ENCODE results near the gene AOAH. TPM values are rescaled to one million over a fixed set of nuclear protein-coding genes. Genes with fewer than 3 reads are reported as not detected.

AOAH gene
- total and polyA plus RNA-seq, 2 donors (not counting 3 experiments of a cell fraction or from before 2014, with no cell fraction given), result not detected

- Histone ChIP-seq H3K9me1 (replicated peaks; ENCODE audit: control insufficient read depth, extremely low read depth, insufficient read depth, low read length) (no peaks in the 10 kb centered on the region), H3K27me3 (ENCODE audit: control insufficient read depth in 2 of 2, insufficient read depth in 2 of 2, low read length in 2 of 2) (no peaks in the 10 kb centered on the region), H3K9me3 (replicated peaks; ENCODE audit: control insufficient read depth, insufficient read depth, low read length) (no peaks in the 10 kb centered on the region), H3K4me2 (ENCODE audit: insufficient read depth, low read length) (no peak overlapping the region), H3K36me3 (ENCODE audit: control insufficient read depth in 2 of 2, extremely low read depth in 1 of 2, insufficient read depth in 2 of 2, low read length in 2 of 2) (no peaks in the 10 kb centered on the region), H3K4me3 (replicated peaks in 1 of 3; ENCODE audit: insufficient read depth in 1 of 3, low read depth in 1 of 3, low read length in 3 of 3) (no peak overlapping the region), H4K20me1 (replicated peaks; ENCODE audit: control insufficient read depth, extremely low read depth, insufficient read depth, low read length) (no peaks in the 10 kb centered on the region), H2AFZ (ENCODE audit: low read depth, low read length) (no peak overlapping the region), H3K9ac (replicated peaks; ENCODE audit: extremely low read depth, insufficient read depth, low read length) (no peak overlapping the region), H3K79me2 (ENCODE audit: control insufficient read depth, insufficient read depth, low read length) (no peaks in the 10 kb centered on the region), H3K4me1 (ENCODE audit: control insufficient read depth, extremely low read depth, insufficient read depth, low read length) (no peaks in the 10 kb centered on the region), H3K27ac (ENCODE audit: insufficient read depth, low read depth, low read length) (no peak overlapping the region)
- FAIRE-seq (no peak), DNase-seq (ENCODE audit: low read depth, low spot score) (no peak)
- POLR2A ChIA-PET, result no interaction called here
- CTCF ChIA-PET, result no interaction called here
- intact Hi-C loops (cut with micrococcal nuclease) (no loop called here), dilution Hi-C loops (cut with MboI; ENCODE audit: extremely low pct_ligation_motif_present, low sequenced_read_pairs) (no loop called here)
- no TSS peak for BruUV-seq (replicated peaks)
- TF ChIP-seq, protein P1, sequence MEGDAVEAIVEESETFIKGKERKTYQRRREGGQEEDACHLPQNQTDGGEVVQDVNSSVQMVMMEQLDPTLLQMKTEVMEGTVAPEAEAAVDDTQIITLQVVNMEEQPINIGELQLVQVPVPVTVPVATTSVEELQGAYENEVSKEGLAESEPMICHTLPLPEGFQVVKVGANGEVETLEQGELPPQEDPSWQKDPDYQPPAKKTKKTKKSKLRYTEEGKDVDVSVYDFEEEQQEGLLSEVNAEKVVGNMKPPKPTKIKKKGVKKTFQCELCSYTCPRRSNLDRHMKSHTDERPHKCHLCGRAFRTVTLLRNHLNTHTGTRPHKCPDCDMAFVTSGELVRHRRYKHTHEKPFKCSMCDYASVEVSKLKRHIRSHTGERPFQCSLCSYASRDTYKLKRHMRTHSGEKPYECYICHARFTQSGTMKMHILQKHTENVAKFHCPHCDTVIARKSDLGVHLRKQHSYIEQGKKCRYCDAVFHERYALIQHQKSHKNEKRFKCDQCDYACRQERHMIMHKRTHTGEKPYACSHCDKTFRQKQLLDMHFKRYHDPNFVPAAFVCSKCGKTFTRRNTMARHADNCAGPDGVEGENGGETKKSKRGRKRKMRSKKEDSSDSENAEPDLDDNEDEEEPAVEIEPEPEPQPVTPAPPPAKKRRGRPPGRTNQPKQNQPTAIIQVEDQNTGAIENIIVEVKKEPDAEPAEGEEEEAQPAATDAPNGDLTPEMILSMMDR (IDR thresholded peaks at IDR 0.05; ENCODE audit: extremely low read depth in 1 of 2, insufficient read depth in 1 of 2, low read depth in 1 of 2, low read length in 2 of 2), result no peak
- TF ChIP-seq EZH2 (IDR thresholded peaks at IDR 0.05; ENCODE audit: borderline replicate concordance, low read depth, low read length, severe bottlenecking) (no peak), MAX (IDR thresholded peaks at IDR 0.05; ENCODE audit: insufficient read depth, insufficient read length) (no peak), GATA2 (IDR thresholded peaks at IDR 0.05; ENCODE audit: insufficient read depth, insufficient read length, low read depth, low read length) (no peak), JUN (IDR thresholded peaks at IDR 0.05; ENCODE audit: borderline replicate concordance, insufficient read depth, insufficient read length, low read depth) (no peak), POLR2A (IDR thresholded peaks at IDR 0.05; ENCODE audit: low read depth, low read length) (no peak), POLR2AphosphoS5 (IDR thresholded peaks at IDR 0.05; ENCODE audit: insufficient read depth, low read depth, low read length) (no peak), MYC (IDR thresholded peaks at IDR 0.05; ENCODE audit: low read depth, low read length) (no peak), FOS (IDR thresholded peaks at IDR 0.05; ENCODE audit: borderline replicate concordance, insufficient read depth, low read length) (no peak)
Observed at GRCh38 chr7:36765605-36766004, 41.3 kb upstream of the AOAH start.

Measured in endothelial cell of umbilical vein (primary cell).